ENCODE measurements around the gene MAP6D1. TPM values are rescaled to one million over a fixed set of nuclear protein-coding genes. Genes with fewer than 3 reads are reported as not detected.

MAP6D1 gene
- total RNA-seq, 1 donor, result 2.2 TPM

GRCh38 chr3:183829466-183829865, 4.1 kb upstream of the MAP6D1 start:
- no peaks in the 10 kb centered on the region for H3K9me3 ChIP-seq (ENCODE audit: low read depth, low read length)
- DNase-seq (ENCODE audit: insufficient read length, low spot score, missing footprints), result no peak
- peaks cover 32% of the 10 kb centered on the region for H3K36me3 ChIP-seq (ENCODE audit: insufficient read depth, low read length)
- H3K4me2 ChIP-seq (ENCODE audit: insufficient read depth, low read length), result no peak overlapping the region
- H3K79me2 ChIP-seq (ENCODE audit: insufficient read depth, low read length), result no peaks in the 10 kb centered on the region
- no peak overlapping the region for H2AFZ ChIP-seq (ENCODE audit: low read length)
- no peaks in the 10 kb centered on the region for H3K27me3 ChIP-seq (ENCODE audit: insufficient read depth, low read length)
- no peak overlapping the region for H3K4me3 ChIP-seq (ENCODE audit: insufficient read depth, low read length)
- H3K4me1 ChIP-seq (ENCODE audit: insufficient read depth, low read length), result peaks cover 3% of the 10 kb centered on the region
- no peaks in the 10 kb centered on the region for H4K20me1 ChIP-seq (ENCODE audit: insufficient read depth, low read length)
- no peak for TF ChIP-seq CTCF (IDR thresholded peaks at IDR 0.05; ENCODE audit: extremely low read depth, low read depth, low read length)
- H3K27ac ChIP-seq (ENCODE audit: low read depth, low read length), result no peak overlapping the region

- H3K36me3 ChIP-seq (ENCODE audit: insufficient read depth, low read length), result peaks cover 27% of the 10 kb centered on the region
- peaks cover 6% of the 10 kb centered on the region for H3K4me1 ChIP-seq (ENCODE audit: insufficient read depth, low read length)
- no peak overlapping the region for H3K4me3 ChIP-seq (ENCODE audit: insufficient read depth, low read length)
- TF ChIP-seq CTCF (IDR thresholded peaks at IDR 0.05; ENCODE audit: extremely low read depth, low read depth, low read length), result no peak
- H3K9me3 ChIP-seq (ENCODE audit: low read depth, low read length), result no peaks in the 10 kb centered on the region
- H3K79me2 ChIP-seq (ENCODE audit: insufficient read depth, low read length), result no peaks in the 10 kb centered on the region
- no peak for DNase-seq (ENCODE audit: insufficient read length, low spot score, missing footprints)
- no peak overlapping the region for H3K4me2 ChIP-seq (ENCODE audit: insufficient read depth, low read length)
- H3K27ac ChIP-seq (ENCODE audit: low read depth, low read length), result no peak overlapping the region
- no peaks in the 10 kb centered on the region for H4K20me1 ChIP-seq (ENCODE audit: insufficient read depth, low read length)
- no peaks in the 10 kb centered on the region for H3K27me3 ChIP-seq (ENCODE audit: insufficient read depth, low read length)
- H2AFZ ChIP-seq (ENCODE audit: low read length), result no peak overlapping the region
Observed at GRCh38 chr3:183828538-183828870, 3.1 kb upstream of the MAP6D1 start.

- Histone ChIP-seq H3K79me2 (ENCODE audit: insufficient read depth, low read length) (no peaks in the 10 kb centered on the region), H3K4me2 (ENCODE audit: insufficient read depth, low read length) (no peak overlapping the region), H3K27ac (ENCODE audit: low read depth, low read length) (no peak overlapping the region), H3K4me3 (ENCODE audit: insufficient read depth, low read length) (no peak overlapping the region), H3K4me1 (ENCODE audit: insufficient read depth, low read length) (peaks cover 6% of the 10 kb centered on the region), H4K20me1 (ENCODE audit: insufficient read depth, low read length) (no peaks in the 10 kb centered on the region), H3K9me3 (ENCODE audit: low read depth, low read length) (no peaks in the 10 kb centered on the region), H3K27me3 (ENCODE audit: insufficient read depth, low read length) (no peaks in the 10 kb centered on the region), H2AFZ (ENCODE audit: low read length) (no peak overlapping the region), H3K36me3 (ENCODE audit: insufficient read depth, low read length) (peaks cover 25% of the 10 kb centered on the region)
- DNase-seq (ENCODE audit: insufficient read length, low spot score, missing footprints), result no peak
- TF ChIP-seq CTCF (IDR thresholded peaks at IDR 0.05; ENCODE audit: extremely low read depth, low read depth, low read length), result no peak
Observed at GRCh38 chr3:183827809-183828537, 2.6 kb upstream of the MAP6D1 start.

- Histone ChIP-seq H4K20me1 (ENCODE audit: insufficient read depth, low read length) (no peaks in the 10 kb centered on the region), H3K4me3 (ENCODE audit: insufficient read depth, low read length) (no peak overlapping the region), H3K4me1 (ENCODE audit: insufficient read depth, low read length) (peaks cover 6% of the 10 kb centered on the region), H3K4me2 (ENCODE audit: insufficient read depth, low read length) (no peak overlapping the region), H3K36me3 (ENCODE audit: insufficient read depth, low read length) (peaks cover 15% of the 10 kb centered on the region), H3K27ac (ENCODE audit: low read depth, low read length) (no peak overlapping the region), H3K27me3 (ENCODE audit: insufficient read depth, low read length) (no peaks in the 10 kb centered on the region), H3K79me2 (ENCODE audit: insufficient read depth, low read length) (no peaks in the 10 kb centered on the region), H3K9me3 (ENCODE audit: low read depth, low read length) (no peaks in the 10 kb centered on the region), H2AFZ (ENCODE audit: low read length) (no peak overlapping the region)
- TF ChIP-seq CTCF (IDR thresholded peaks at IDR 0.05; ENCODE audit: extremely low read depth, low read depth, low read length), result no peak
- DNase-seq (ENCODE audit: insufficient read length, low spot score, missing footprints), result peak; percentile 83
Observed at GRCh38 chr3:183826448-183827250, 1.3 kb upstream of the MAP6D1 start.

Data from osteoblast (primary cell).